K562 (cell line): Measurements from ENCODE around the gene MAD2L1BP. TPM values are rescaled to one million over a fixed set of nuclear protein-coding genes. Genes with fewer than 3 reads are reported as not detected.
A peak's percentile ranks its signal among the peaks of the same experiment; 100 is the strongest.

ENCODE experiments used
- ESRRA ChIP-seq: fragments of 450-650 bp; IDR thresholded peaks from 2 replicates; pipeline ENCODE4 v1.6.1; 2014; ENCODE audit warnings: low read depth, mild to moderate bottlenecking, moderate library complexity, borderline replicate concordance
- FOXM1 ChIP-seq, 2 experiments: fragments of 450-650 bp in 1 of 2; sonication (generic) in 1 of 2; formaldehyde crosslinking in 1 of 2; IDR thresholded peaks; 2 replicates each; pipeline versions ENCODE4 v1.6.1 to v1.9.0; 2017 to 2022; ENCODE audit warnings: low read depth in 2 of 2, mild to moderate bottlenecking in 2 of 2, missing genetic modification reagents in 1 of 2, moderate library complexity in 1 of 2
- KDM1A ChIP-seq, 2 experiments: fragments of 450-650 bp; IDR thresholded peaks; 2 replicates each; pipeline ENCODE4 v1.6.1; 2016; ENCODE audit warnings: mild to moderate bottlenecking in 2 of 2
- NCOA2 ChIP-seq, 2 experiments: fragments of 450-650 bp; IDR thresholded peaks; 2 replicates each; pipeline ENCODE4 v1.6.1; 2018; ENCODE audit warnings: mild to moderate bottlenecking in 2 of 2, moderate library complexity in 1 of 2; ENCODE audit not compliant: partially characterized antibody in 2 of 2
- NCOA4 ChIP-seq: fragments of 450-650 bp; IDR thresholded peaks from 2 replicates; pipeline ENCODE4 v1.6.1; 2018; ENCODE audit warnings: mild to moderate bottlenecking; ENCODE audit not compliant: partially characterized antibody
- NFIX ChIP-seq: fragments of 250-450 bp; sonication (Bioruptor Pico); IDR thresholded peaks from 2 replicates; pipeline ENCODE4 v1.4.0; 2020; ENCODE audit warnings: low read depth, mild to moderate bottlenecking, moderate library complexity
- SIN3A ChIP-seq, 2 experiments: fragments of 150-350 bp in 1 of 2; IDR thresholded peaks; 2 replicates each; pipeline ENCODE4 v1.6.1; 2011 to 2016; ENCODE audit warnings: borderline replicate concordance in 2 of 2, low read depth in 2 of 2, low read length in 2 of 2, mild to moderate bottlenecking in 2 of 2, moderate library complexity in 2 of 2; ENCODE audit not compliant: control insufficient read depth in 1 of 2
- SIX5 ChIP-seq, 2 experiments: IDR thresholded peaks; 2 replicates each; pipeline ENCODE4 v1.6.1; 2011; ENCODE audit warnings: low read length in 2 of 2, borderline replicate concordance in 1 of 2, low read depth in 1 of 2, mild to moderate bottlenecking in 1 of 2, moderate library complexity in 1 of 2; ENCODE audit not compliant: insufficient read depth in 1 of 2
- TBL1XR1 ChIP-seq, 2 experiments: IDR thresholded peaks; 2 replicates each; pipeline ENCODE4 v1.6.1; 2012; ENCODE audit warnings: improper control_type of control experiment in 2 of 2, low read length in 2 of 2, mild to moderate bottlenecking in 1 of 2
- TFAM ChIP-seq: fragments of 250-450 bp; sonication (Bioruptor Pico); conservative IDR thresholded peaks from 2 replicates; pipeline ENCODE4 v1.5.0; 2021; ENCODE audit warnings: mild to moderate bottlenecking, moderate library complexity
- ZNF146 ChIP-seq: IDR thresholded peaks from one replicate; pipeline ENCODE4 v1.6.1; 2018; ENCODE audit warnings: missing compliant biosample characterization; ENCODE audit not compliant: unreplicated experiment
- ZNF239 ChIP-seq: fragments of 250-450 bp; sonication (Bioruptor Pico); IDR thresholded peaks from 2 replicates; pipeline ENCODE4 v1.4.0; 2020; ENCODE audit warnings: mild to moderate bottlenecking
- ZZZ3 ChIP-seq: fragments of 450-650 bp; IDR thresholded peaks from 2 replicates; pipeline ENCODE4 v1.6.1; 2016; ENCODE audit warnings: antibody characterized with exemption, mild to moderate bottlenecking, moderate library complexity
- polyA plus RNA-seq, 8 experiments: library from polyadenylated mRNA; depleted of rRNA in 4 of 8; stranded (reverse) in 5 of 8; unstranded in 3 of 8; fragments of >200 nt; fragmentation: Nextera tagmentation in 2 of 8; fragmentation: Illumina TruSeq in 1 of 8; extraction: Ambion mirVana in 2 of 8; extraction: Trizol in 1 of 8; gene quantifications; 2 replicates each; pipeline versions ENCODE4 v1.2.1 to v1.2.3, GENCODE V29; 2011 to 2014; ENCODE audit warnings: inconsistent platforms in 1 of 8, missing spikeins in 1 of 8
- total RNA-seq, 7 experiments: library from RNA; depleted of rRNA in 6 of 7; stranded (reverse); fragments of >200 nt in 6 of 7; fragmentation: Illumina TruSeq in 2 of 7; extraction: Trizol in 2 of 7; gene quantifications; 2 replicates each; pipeline versions ENCODE4 v1.2.1 to v1.2.3, GENCODE V29; 2011 to 2021; ENCODE audit warnings: low replicate concordance in 1 of 7
- TF ChIP-seq, protein P1 (sequence below): fragments of 450-650 bp; IDR thresholded peaks from 2 replicates; pipeline ENCODE4 v1.6.1; 2016; ENCODE audit warnings: low read depth, mild to moderate bottlenecking, moderate library complexity
- TF ChIP-seq, protein P2 (sequence below), 2 experiments: IDR thresholded peaks; 2 replicates each; pipeline ENCODE4 v1.6.1; 2011; ENCODE audit warnings: borderline replicate concordance in 1 of 2, control low read depth in 1 of 2, low read depth in 1 of 2, low read length in 1 of 2, mild to moderate bottlenecking in 1 of 2, mixed read lengths in 1 of 2, moderate library complexity in 1 of 2; ENCODE audit not compliant: insufficient read depth in 1 of 2, insufficient read length in 1 of 2, poor library complexity in 1 of 2, severe bottlenecking in 1 of 2; ENCODE audit errors: extremely low read depth in 1 of 2
- TF ChIP-seq, protein P3 (sequence below): IDR thresholded peaks from 2 replicates; pipeline ENCODE4 v1.6.1; 2012; ENCODE audit warnings: low read depth, low read length, improper control_type of control experiment, borderline replicate concordance
- TF ChIP-seq, protein P4 (sequence below): sonication (generic); formaldehyde crosslinking; IDR thresholded peaks from 2 replicates; pipeline ENCODE4 v1.8.0; 2023; ENCODE audit warnings: mild to moderate bottlenecking, missing genetic modification reagents

The MAD2L1BP gene
- total and polyA plus RNA-seq, 9 of the 15 experiments (the other 6 are each of a cell fraction or from before 2014, with no cell fraction given): 69.7 to 321 (median 111) TPM

- TF ChIP-seq SIX5 (IDR thresholded peaks at IDR 0.05; ENCODE audit: borderline replicate concordance in 1 of 2, insufficient read depth in 1 of 2, low read depth in 1 of 2, low read length in 2 of 2): no peak
- TF ChIP-seq NCOA2 (IDR thresholded peaks at IDR 0.05; ENCODE audit: partially characterized antibody in 2 of 2): no peak
- TF ChIP-seq, protein P1, sequence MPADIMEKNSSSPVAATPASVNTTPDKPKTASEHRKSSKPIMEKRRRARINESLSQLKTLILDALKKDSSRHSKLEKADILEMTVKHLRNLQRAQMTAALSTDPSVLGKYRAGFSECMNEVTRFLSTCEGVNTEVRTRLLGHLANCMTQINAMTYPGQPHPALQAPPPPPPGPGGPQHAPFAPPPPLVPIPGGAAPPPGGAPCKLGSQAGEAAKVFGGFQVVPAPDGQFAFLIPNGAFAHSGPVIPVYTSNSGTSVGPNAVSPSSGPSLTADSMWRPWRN: no peak
- no peak for TF ChIP-seq NCOA4
- TF ChIP-seq, protein P2, sequence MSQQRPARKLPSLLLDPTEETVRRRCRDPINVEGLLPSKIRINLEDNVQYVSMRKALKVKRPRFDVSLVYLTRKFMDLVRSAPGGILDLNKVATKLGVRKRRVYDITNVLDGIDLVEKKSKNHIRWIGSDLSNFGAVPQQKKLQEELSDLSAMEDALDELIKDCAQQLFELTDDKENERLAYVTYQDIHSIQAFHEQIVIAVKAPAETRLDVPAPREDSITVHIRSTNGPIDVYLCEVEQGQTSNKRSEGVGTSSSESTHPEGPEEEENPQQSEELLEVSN (IDR thresholded peaks at IDR 0.05; ENCODE audit: borderline replicate concordance in 1 of 2, extremely low read depth in 1 of 2, insufficient read depth in 1 of 2, insufficient read length in 1 of 2, low read depth in 1 of 2, low read length in 1 of 2, poor library complexity in 1 of 2, severe bottlenecking in 1 of 2): peak; percentile 79 to 85
- TF ChIP-seq ZNF239: peak; percentile 24; the same call in 1 of the 2 replicates
- no peak for TF ChIP-seq KDM1A (IDR thresholded peaks at IDR 0.05)
- TF ChIP-seq ZZZ3: no peak
- TF ChIP-seq ZNF146: no peak
- peak; percentile 27; the same call in 1 of the 2 replicates for TF ChIP-seq FOXM1 (IDR thresholded peaks at IDR 0.05; ENCODE audit: low read depth)
- TF ChIP-seq FOXM1 (CRISPR knock-in tag; IDR thresholded peaks at IDR 0.05; ENCODE audit: low read depth): no peak; the same call in 1 of the 2 replicates
- TF ChIP-seq SIN3A (IDR thresholded peaks at IDR 0.05; ENCODE audit: borderline replicate concordance in 2 of 2, control insufficient read depth in 1 of 2, low read depth in 2 of 2, low read length in 2 of 2): peak; percentile 80
- TF ChIP-seq ESRRA: peak; percentile 98
- TF ChIP-seq, protein P3, sequence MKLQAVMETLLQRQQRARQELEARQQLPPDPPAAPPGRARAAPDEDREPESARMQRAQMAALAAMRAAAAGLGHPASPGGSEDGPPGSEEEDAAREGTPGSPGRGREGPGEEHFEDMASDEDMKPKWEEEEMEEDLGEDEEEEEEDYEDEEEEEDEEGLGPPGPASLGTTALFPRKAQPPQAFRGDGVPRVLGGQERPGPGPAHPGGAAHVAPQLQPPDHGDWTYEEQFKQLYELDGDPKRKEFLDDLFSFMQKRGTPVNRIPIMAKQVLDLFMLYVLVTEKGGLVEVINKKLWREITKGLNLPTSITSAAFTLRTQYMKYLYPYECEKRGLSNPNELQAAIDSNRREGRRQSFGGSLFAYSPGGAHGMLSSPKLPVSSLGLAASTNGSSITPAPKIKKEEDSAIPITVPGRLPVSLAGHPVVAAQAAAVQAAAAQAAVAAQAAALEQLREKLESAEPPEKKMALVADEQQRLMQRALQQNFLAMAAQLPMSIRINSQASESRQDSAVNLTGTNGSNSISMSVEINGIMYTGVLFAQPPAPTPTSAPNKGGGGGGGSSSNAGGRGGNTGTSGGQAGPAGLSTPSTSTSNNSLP: no peak
- TF ChIP-seq TFAM (CRISPR knock-in tag): no peak
- TF ChIP-seq NFIX: no peak
- peak; percentile 78 to 86; a peak in 3 of 4 replicates for TF ChIP-seq TBL1XR1 (IDR thresholded peaks at IDR 0.05; ENCODE audit: low read length in 2 of 2)
- TF ChIP-seq, protein P4, sequence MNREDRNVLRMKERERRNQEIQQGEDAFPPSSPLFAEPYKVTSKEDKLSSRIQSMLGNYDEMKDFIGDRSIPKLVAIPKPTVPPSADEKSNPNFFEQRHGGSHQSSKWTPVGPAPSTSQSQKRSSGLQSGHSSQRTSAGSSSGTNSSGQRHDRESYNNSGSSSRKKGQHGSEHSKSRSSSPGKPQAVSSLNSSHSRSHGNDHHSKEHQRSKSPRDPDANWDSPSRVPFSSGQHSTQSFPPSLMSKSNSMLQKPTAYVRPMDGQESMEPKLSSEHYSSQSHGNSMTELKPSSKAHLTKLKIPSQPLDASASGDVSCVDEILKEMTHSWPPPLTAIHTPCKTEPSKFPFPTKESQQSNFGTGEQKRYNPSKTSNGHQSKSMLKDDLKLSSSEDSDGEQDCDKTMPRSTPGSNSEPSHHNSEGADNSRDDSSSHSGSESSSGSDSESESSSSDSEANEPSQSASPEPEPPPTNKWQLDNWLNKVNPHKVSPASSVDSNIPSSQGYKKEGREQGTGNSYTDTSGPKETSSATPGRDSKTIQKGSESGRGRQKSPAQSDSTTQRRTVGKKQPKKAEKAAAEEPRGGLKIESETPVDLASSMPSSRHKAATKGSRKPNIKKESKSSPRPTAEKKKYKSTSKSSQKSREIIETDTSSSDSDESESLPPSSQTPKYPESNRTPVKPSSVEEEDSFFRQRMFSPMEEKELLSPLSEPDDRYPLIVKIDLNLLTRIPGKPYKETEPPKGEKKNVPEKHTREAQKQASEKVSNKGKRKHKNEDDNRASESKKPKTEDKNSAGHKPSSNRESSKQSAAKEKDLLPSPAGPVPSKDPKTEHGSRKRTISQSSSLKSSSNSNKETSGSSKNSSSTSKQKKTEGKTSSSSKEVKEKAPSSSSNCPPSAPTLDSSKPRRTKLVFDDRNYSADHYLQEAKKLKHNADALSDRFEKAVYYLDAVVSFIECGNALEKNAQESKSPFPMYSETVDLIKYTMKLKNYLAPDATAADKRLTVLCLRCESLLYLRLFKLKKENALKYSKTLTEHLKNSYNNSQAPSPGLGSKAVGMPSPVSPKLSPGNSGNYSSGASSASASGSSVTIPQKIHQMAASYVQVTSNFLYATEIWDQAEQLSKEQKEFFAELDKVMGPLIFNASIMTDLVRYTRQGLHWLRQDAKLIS: peak; percentile 85
Measured at GRCh38 chr6:43635387-43636307, at the start of gene MAD2L1BP (continued).
